H1 (cell line): ENCODE results near the gene PPP1R1A. TPM values are rescaled to one million over a fixed set of nuclear protein-coding genes. Genes with fewer than 3 reads are reported as not detected.

Experiments
- BCL11A ChIP-seq, 2 experiments: IDR thresholded peaks; one replicate each; pipeline ENCODE4 v1.6.1; 2011; ENCODE audit warnings: low read depth in 2 of 2, low read length in 2 of 2, mild to moderate bottlenecking in 2 of 2
- CHD1 ChIP-seq: IDR thresholded peaks from 2 replicates; pipeline ENCODE4 v1.6.1; 2012; ENCODE audit warnings: low read depth, low read length, improper control_type of control experiment
- EP300 ChIP-seq, 2 experiments: IDR thresholded peaks; 1 replicate in 1 of 2; 2 replicates in 1 of 2; pipeline ENCODE4 v1.6.1; 2011 to 2012; ENCODE audit warnings: low read depth in 2 of 2, low read length in 2 of 2, mild to moderate bottlenecking in 2 of 2, borderline replicate concordance in 1 of 2, inconsistent platforms in 1 of 2, moderate library complexity in 1 of 2
- JUND ChIP-seq: IDR thresholded peaks from 2 replicates; pipeline ENCODE4 v1.6.1; 2011; ENCODE audit warnings: mild to moderate bottlenecking, improper control_type of control experiment, low read length
- NANOG ChIP-seq: IDR thresholded peaks from 2 replicates; pipeline ENCODE4 v1.6.1; 2011; ENCODE audit warnings: low read length, low read depth, mild to moderate bottlenecking, inconsistent platforms; ENCODE audit not compliant: insufficient read depth, poor library complexity, severe bottlenecking
- RAD21 ChIP-seq, 2 experiments: IDR thresholded peaks in 1 of 2; conservative IDR thresholded peaks in 1 of 2; 2 replicates each; pipeline ENCODE4 v1.6.1; 2011; ENCODE audit warnings: low read depth in 2 of 2, low read length in 2 of 2, improper control_type of control experiment in 1 of 2, inconsistent platforms in 1 of 2, mild to moderate bottlenecking in 1 of 2, moderate library complexity in 1 of 2
- YY1 ChIP-seq: IDR thresholded peaks from 2 replicates; pipeline ENCODE4 v1.6.1; 2011; ENCODE audit warnings: low read depth, mild to moderate bottlenecking, low read length
- polyA plus RNA-seq, 7 experiments: library from polyadenylated mRNA; depleted of rRNA in 3 of 7; stranded (reverse) in 5 of 7; unstranded in 2 of 7; fragments of >200 nt in 5 of 7; fragments of 200-250 nt in 2 of 7; gene quantifications; 1 replicate in 5 of 7; 2 replicates in 1 of 7; 4 replicates in 1 of 7; pipeline versions ENCODE4 v1.2.1 to v1.2.3, GENCODE V29; 2011 to 2013; ENCODE audit warnings: missing spikeins in 2 of 7, mixed read lengths in 2 of 7
- total RNA-seq: library from RNA; stranded (reverse); fragmentation: NEBNext Ultra II Directional; extraction: Animal tissue kit (Norgen Biotek cat#: 25700); gene quantifications from 2 replicates; pipeline ENCODE4 v1.2.1, GENCODE V29; 2021
- TF ChIP-seq, protein P1 (sequence below): fragments of 300-600 bp; sonication (generic); IDR thresholded peaks from 2 replicates; pipeline ENCODE4 v1.7.1; 2012; ENCODE audit warnings: low read length, moderate library complexity, mild to moderate bottlenecking, inconsistent platforms; ENCODE audit not compliant: insufficient replicate concordance

Gene PPP1R1A
- total and polyA plus RNA-seq, 2 of the 8 experiments (the other 6 are each of a cell fraction or from before 2014, with no cell fraction given): 5.8 to 13.1 TPM

DNA sequence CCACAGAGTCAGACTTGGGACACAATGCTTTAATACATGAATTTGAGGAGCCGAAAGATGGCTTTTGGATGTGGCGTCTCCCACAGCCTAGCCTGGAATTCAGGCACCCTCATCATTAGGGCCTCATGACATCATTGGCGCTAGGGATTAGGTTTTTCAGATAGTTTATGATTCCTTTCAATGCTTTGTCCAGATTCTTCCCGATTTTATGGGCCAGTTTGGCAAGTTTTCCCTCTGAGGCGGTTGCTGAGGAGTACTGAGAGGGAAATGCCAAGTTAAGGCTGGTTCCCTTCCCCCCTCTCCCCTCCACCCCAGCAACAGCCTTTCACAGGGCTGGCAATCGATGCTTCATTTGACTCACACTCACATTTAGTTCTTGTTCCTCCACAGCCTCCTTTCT is 19.7 kb upstream of the PPP1R1A start (continued):
- TF ChIP-seq, protein P1, sequence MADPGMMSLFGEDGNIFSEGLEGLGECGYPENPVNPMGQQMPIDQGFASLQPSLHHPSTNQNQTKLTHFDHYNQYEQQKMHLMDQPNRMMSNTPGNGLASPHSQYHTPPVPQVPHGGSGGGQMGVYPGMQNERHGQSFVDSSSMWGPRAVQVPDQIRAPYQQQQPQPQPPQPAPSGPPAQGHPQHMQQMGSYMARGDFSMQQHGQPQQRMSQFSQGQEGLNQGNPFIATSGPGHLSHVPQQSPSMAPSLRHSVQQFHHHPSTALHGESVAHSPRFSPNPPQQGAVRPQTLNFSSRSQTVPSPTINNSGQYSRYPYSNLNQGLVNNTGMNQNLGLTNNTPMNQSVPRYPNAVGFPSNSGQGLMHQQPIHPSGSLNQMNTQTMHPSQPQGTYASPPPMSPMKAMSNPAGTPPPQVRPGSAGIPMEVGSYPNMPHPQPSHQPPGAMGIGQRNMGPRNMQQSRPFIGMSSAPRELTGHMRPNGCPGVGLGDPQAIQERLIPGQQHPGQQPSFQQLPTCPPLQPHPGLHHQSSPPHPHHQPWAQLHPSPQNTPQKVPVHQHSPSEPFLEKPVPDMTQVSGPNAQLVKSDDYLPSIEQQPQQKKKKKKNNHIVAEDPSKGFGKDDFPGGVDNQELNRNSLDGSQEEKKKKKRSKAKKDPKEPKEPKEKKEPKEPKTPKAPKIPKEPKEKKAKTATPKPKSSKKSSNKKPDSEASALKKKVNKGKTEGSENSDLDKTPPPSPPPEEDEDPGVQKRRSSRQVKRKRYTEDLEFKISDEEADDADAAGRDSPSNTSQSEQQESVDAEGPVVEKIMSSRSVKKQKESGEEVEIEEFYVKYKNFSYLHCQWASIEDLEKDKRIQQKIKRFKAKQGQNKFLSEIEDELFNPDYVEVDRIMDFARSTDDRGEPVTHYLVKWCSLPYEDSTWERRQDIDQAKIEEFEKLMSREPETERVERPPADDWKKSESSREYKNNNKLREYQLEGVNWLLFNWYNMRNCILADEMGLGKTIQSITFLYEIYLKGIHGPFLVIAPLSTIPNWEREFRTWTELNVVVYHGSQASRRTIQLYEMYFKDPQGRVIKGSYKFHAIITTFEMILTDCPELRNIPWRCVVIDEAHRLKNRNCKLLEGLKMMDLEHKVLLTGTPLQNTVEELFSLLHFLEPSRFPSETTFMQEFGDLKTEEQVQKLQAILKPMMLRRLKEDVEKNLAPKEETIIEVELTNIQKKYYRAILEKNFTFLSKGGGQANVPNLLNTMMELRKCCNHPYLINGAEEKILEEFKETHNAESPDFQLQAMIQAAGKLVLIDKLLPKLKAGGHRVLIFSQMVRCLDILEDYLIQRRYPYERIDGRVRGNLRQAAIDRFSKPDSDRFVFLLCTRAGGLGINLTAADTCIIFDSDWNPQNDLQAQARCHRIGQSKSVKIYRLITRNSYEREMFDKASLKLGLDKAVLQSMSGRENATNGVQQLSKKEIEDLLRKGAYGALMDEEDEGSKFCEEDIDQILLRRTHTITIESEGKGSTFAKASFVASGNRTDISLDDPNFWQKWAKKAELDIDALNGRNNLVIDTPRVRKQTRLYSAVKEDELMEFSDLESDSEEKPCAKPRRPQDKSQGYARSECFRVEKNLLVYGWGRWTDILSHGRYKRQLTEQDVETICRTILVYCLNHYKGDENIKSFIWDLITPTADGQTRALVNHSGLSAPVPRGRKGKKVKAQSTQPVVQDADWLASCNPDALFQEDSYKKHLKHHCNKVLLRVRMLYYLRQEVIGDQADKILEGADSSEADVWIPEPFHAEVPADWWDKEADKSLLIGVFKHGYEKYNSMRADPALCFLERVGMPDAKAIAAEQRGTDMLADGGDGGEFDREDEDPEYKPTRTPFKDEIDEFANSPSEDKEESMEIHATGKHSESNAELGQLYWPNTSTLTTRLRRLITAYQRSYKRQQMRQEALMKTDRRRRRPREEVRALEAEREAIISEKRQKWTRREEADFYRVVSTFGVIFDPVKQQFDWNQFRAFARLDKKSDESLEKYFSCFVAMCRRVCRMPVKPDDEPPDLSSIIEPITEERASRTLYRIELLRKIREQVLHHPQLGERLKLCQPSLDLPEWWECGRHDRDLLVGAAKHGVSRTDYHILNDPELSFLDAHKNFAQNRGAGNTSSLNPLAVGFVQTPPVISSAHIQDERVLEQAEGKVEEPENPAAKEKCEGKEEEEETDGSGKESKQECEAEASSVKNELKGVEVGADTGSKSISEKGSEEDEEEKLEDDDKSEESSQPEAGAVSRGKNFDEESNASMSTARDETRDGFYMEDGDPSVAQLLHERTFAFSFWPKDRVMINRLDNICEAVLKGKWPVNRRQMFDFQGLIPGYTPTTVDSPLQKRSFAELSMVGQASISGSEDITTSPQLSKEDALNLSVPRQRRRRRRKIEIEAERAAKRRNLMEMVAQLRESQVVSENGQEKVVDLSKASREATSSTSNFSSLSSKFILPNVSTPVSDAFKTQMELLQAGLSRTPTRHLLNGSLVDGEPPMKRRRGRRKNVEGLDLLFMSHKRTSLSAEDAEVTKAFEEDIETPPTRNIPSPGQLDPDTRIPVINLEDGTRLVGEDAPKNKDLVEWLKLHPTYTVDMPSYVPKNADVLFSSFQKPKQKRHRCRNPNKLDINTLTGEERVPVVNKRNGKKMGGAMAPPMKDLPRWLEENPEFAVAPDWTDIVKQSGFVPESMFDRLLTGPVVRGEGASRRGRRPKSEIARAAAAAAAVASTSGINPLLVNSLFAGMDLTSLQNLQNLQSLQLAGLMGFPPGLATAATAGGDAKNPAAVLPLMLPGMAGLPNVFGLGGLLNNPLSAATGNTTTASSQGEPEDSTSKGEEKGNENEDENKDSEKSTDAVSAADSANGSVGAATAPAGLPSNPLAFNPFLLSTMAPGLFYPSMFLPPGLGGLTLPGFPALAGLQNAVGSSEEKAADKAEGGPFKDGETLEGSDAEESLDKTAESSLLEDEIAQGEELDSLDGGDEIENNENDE: no peak
- TF ChIP-seq CHD1 (no peak), JUND (no peak), EP300 (IDR thresholded peaks at IDR 0.05; ENCODE audit: borderline replicate concordance in 1 of 2, low read depth in 2 of 2, low read length in 2 of 2) (no peak), NANOG (no peak), RAD21 (IDR thresholded peaks at IDR 0.05 in 1 of 2, conservative IDR thresholded peaks at IDR 0.05 in 1 of 2; ENCODE audit: low read depth in 2 of 2, low read length in 2 of 2) (no peak), BCL11A (IDR thresholded peaks at IDR 0.05; ENCODE audit: low read depth in 2 of 2, low read length in 2 of 2) (no peak), YY1 (no peak)
- TF ChIP-seq, all 59 proteins: peak for 0
